Measurements from ENCODE around the gene IQCH.

Gene IQCH

DNA sequence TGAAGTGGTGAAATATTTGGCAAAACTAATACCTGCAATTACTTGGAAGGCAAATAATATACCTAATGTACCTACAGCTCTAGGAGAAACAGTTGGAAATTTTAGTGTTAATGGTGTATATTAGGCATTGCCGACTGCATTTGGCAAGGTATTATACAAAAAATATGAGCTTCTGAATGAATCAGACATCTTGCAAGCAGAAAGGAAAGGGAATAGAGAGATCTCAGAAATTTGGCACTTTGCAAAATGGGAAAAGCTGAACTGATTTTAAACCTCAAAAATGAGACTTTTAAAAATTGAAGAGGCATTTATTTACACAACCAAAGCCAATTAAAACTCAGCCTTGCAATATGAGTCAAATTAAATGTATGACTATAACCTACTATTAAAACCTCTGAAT lies 226.2 kb downstream of the IQCH start:
- TF ChIP-seq, protein P1, sequence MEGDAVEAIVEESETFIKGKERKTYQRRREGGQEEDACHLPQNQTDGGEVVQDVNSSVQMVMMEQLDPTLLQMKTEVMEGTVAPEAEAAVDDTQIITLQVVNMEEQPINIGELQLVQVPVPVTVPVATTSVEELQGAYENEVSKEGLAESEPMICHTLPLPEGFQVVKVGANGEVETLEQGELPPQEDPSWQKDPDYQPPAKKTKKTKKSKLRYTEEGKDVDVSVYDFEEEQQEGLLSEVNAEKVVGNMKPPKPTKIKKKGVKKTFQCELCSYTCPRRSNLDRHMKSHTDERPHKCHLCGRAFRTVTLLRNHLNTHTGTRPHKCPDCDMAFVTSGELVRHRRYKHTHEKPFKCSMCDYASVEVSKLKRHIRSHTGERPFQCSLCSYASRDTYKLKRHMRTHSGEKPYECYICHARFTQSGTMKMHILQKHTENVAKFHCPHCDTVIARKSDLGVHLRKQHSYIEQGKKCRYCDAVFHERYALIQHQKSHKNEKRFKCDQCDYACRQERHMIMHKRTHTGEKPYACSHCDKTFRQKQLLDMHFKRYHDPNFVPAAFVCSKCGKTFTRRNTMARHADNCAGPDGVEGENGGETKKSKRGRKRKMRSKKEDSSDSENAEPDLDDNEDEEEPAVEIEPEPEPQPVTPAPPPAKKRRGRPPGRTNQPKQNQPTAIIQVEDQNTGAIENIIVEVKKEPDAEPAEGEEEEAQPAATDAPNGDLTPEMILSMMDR (IDR thresholded peaks at IDR 0.05; ENCODE audit: insufficient read depth, low read depth, low read length, missing control alignments): no peak

DNA sequence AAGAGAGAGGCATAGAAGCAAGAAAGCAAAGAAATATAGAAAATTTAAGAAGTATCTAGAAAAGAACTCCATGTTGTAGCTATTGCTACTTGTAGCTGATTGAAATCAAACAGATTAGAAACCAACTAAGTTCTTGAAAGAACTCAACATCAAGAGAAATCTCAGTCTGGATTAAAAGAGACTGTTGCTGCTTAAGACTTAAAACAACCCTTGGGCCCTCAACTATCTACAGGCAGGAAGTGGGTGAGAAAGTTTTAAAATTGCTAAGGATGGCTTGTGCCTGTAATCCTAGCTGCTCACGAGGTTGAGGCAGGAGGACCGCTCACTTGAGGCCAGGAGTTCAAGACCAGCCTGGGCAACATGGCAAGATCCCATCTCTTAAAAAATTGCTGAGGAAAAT lies 227.1 kb downstream of the IQCH start:
- no peak for DNase-seq (ENCODE audit: low read depth)
- H3K4me3 ChIP-seq (ENCODE audit: low read depth, low read length): no peak overlapping the region
- TF ChIP-seq, protein P1 (IDR thresholded peaks at IDR 0.05; ENCODE audit: insufficient read depth, low read depth, low read length, missing control alignments): no peak

More for the DNA sequence above, 226.2 kb downstream of the IQCH start:
- no peak for DNase-seq (ENCODE audit: low read depth)
- H3K4me3 ChIP-seq (ENCODE audit: low read depth, low read length): no peak overlapping the region

DNA sequence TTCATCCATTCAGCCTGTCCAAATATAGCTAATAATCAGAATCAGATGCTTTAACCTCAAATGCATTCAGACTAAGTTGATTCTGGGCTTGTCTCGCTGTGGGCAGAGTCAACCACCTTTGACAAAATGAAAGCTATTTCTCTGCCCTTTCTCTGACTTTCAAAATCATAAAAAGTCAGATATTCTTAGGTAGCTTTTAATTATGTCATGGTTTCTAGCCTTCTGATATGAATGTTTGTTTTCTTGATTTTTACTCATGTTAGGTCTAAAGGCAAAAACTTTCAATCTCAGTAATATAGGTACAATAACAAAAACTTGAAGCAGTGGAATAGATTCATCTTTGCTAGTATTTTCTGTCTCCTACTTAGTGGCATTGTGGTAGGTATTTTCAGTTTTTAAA lies 241.0 kb downstream of the IQCH start:
- peak; percentile 5 for DNase-seq (ENCODE audit: low read depth)
- TF ChIP-seq, protein P1 (IDR thresholded peaks at IDR 0.05; ENCODE audit: insufficient read depth, low read depth, low read length, missing control alignments): no peak
- no peak overlapping the region for H3K4me3 ChIP-seq (ENCODE audit: low read depth, low read length)

DNA sequence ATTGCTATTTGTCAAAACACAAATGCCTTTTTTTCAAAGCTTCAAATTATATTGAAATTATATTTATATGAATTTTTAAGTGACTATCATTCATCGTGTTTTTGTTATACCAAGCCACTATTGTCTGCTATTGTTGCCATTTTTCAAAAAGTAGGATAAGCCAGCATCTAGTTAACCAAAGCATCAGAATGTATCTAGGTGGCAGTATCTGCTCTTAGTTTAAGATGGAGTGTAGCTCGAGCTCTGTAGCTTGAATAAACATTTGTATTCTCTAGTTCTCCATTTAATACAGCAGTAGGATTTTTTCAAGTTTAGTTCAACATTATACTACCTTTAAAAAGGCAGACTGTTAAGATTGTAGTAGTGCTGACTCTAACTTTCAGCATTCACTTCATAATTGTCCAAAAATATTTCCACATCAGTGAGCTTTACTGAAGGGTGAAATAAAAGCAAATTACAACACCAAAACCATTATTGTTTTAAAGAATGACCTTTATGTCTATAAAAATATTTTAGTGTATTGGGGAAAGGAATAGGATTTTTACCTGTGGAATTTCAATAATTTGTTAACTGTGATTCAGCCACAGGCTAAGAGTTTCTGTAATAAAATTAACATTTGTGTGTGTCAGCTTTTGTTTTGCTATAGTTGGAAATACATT lies 246.7 kb downstream of the IQCH start:
- DNase-seq (ENCODE audit: low read depth): peak; percentile 12
- TF ChIP-seq, protein P1 (IDR thresholded peaks at IDR 0.05; ENCODE audit: insufficient read depth, low read depth, low read length, missing control alignments): no peak
- H3K4me3 ChIP-seq (ENCODE audit: low read depth, low read length): no peak overlapping the region

DNA sequence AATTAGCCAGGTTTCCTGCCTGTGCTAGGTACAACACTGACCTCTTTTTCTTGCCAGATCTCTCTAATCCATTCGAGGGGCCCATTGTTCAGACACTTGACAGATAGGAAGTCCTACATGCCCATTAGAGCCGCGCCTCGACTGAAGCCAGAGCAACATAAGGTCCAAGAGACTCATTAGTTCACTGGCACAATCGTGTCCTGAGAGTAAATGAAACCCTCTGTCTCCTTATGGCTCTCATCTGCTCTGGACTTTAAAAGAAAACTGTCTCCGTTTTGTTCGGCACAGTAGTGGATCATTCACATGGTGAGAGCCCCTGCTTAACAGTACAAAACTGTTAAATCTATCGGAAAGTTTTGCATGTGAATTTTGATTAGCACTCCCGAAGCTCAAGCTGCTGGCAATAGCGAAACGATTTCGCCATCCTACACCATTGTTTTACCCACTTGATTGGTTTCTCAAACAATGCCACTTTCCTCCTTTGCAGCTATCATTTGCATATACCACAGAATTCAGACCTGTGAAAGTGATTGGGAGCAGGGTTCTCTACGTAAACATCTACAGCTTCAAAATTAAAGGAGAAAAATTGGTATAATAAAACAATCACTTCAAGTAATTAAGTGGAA lies 247.4 kb downstream of the IQCH start:
- DNase-seq (ENCODE audit: low read depth): no peak

DNA sequence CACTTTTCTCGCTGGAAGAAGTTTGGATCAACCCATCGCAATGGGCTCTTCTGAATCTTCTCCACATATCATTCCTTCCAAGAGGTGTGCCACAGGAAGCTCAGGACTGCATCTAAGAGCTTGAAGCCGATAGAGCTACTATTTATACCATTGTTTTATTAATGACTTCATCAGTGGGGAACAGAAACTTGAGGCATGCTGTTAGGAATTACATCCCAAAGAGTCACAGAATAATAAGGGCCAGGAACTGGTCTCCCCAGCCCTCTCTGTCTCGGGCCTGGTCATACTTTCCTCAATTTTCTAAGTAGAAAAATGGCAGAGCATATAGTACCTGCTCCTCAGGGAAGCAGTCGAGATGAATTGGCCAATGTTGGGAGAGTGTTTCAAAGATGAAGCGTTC lies 249.5 kb downstream of the IQCH start:
- TF ChIP-seq, protein P1 (IDR thresholded peaks at IDR 0.05; ENCODE audit: insufficient read depth, low read depth, low read length, missing control alignments): no peak
- DNase-seq (ENCODE audit: low read depth): no peak
- no peak overlapping the region for H3K4me3 ChIP-seq (ENCODE audit: low read depth, low read length)

More for the DNA sequence above, 247.4 kb downstream of the IQCH start:
- H3K4me3 ChIP-seq (ENCODE audit: low read depth, low read length): no peak overlapping the region
- TF ChIP-seq, protein P1 (IDR thresholded peaks at IDR 0.05; ENCODE audit: insufficient read depth, low read depth, low read length, missing control alignments): no peak

Data from GM12865 (cell line).